ENCODE measurements around the gene GALNT10.

The GALNT10 gene

DNA sequence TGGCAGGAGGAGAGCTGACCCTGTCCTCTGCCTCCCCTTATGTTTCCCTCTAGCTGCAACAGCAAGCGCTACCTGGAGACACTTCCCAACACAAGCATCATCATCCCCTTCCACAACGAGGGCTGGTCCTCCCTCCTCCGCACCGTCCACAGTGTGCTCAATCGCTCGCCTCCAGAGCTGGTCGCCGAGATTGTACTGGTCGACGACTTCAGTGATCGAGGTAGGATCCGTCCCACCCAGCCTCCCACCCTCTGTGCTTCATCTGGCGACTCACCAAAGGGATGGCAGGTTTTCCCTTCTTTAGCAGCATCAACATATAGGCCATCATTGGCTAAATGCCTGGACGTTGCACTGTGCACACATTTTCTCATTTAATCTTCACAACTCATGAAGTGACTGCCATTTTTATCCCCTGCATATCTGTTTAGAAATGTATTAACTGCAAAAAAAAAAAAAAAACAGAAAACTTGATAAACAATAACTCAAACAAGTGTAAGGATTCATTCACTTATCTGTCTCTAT lies 139.0 kb downstream of the GALNT10 start:
- DNase-seq = no peak

GRCh38 chr5:154330097-154330667 lies 139.6 kb downstream of the GALNT10 start:
- no peak for DNase-seq

DNA sequence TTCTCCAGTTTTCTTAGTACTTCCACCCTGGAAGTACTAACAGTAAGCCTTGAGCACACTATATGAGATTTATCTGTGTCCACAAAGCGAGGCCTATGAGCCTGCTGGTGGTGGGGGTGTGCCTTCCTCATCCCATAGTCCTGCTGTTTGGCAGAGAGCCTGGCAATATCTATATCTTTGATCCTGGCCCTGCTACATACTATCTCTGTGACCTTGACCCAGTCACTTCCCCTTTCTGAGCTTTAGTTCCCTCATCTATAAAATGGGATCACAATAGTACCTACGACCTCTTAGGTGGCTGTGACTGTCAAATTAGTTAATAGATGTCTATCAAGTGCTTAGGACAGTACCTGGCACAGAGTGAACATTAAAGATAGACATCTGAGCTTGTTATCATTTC lies 140.7 kb downstream of the GALNT10 start:
- DNase-seq = no peak

DNA sequence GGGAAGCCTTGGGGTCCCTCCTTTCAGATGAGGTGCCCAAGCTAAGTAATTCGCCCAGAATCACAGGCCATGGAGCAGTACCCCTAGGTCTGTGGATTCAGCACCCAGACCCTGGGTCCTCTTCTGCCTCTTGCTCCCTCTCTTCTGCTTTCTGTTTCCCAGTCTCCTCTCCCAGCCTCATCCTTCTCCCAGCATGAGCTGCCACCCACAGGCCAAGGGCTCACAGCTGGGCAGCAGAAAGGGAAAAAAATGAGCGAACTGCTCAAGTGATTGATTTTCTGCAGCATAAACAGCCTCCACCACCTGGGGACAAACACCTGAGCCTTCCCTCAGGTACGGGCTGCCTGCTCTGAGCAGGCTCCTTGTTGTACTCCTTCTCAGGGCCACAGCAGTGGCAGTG lies 141.4 kb downstream of the GALNT10 start:
- no peak for DNase-seq

DNA sequence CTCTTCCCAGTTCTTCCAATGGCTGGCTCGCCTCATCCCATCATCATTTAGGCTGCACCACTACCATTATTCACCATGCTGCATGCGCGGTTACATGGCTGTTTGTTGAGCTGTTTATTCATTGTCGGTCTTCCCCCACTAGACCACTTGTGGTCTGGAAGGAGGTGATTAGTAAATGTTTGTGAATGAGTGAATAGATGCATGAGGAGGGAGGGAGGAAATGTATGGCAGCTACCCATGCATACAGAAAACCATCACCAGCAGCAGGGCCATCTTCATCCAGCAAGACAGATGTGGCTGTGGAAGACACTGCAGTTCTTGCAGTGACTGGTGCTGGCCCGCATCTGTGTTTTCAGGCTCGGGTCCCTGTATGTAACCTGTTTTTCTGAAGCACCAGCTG lies 141.9 kb downstream of the GALNT10 start:
- no peak for DNase-seq

GRCh38 chr5:154333016-154333415 lies 142.5 kb downstream of the GALNT10 start:
- DNase-seq = no peak

DNA sequence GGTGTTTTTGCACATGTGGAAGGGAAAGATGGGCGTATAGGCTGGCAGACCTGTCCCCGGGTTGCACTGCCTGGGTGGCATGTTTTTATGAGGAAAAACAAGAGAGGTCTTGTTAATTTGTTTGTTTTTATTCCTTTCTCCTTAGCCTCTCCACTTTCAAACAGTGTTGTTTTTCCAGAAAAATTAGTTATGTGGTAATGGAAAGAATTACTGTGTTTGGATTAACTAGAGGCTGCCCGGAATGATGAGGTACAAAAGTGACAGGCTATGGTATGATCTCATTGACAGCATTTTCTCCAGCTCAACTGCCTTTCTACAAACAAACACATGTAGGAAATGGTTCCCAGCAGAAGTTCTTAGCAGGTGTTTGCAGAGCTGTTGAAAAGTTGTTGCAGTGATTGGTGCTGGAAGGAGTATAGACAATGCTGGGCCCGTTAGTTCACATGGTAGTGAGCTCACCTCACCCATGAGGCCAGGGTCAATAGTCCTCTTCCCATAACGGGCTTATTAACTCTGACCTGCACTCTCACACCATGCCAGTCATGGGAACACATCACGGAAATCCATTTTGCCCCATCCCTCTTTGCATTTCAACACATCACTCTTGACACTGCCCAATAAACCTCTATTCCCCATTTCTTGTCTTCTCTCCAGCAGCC lies 144.0 kb downstream of the GALNT10 start:
- no peak for DNase-seq

- no peak for DNase-seq
Observed at GRCh38 chr5:154335065-154335448, 144.5 kb downstream of the GALNT10 start.

GRCh38 chr5:154341620-154342019 lies 151.1 kb downstream of the GALNT10 start:
- no peak for DNase-seq

DNA sequence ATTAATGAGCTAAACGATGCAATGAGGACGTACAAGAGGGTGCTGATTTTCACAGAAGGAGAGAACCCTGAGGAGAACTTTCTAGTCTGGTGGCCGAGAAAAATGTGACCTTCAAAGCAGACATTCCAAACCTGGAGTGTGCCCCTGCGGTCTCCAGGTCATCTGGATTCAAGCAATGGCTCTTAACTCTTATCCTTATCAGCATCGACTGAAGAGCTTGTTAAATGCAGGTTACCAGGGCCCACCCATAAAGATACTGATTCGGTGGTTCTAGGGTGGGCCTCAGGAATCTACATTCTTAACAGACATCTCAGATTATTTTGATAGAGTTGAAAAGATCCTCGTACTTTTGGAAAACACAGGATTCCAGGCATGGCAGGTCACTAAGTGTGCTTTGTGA lies 151.7 kb downstream of the GALNT10 start:
- no peak for DNase-seq

GRCh38 chr5:154342963-154343362 lies 152.4 kb downstream of the GALNT10 start:
- no peak for DNase-seq

GRCh38 chr5:154344461-154344860 lies 153.9 kb downstream of the GALNT10 start:
- DNase-seq = no peak

GRCh38 chr5:154345255-154345952 lies 154.9 kb downstream of the GALNT10 start:
- DNase-seq = no peak

DNA sequence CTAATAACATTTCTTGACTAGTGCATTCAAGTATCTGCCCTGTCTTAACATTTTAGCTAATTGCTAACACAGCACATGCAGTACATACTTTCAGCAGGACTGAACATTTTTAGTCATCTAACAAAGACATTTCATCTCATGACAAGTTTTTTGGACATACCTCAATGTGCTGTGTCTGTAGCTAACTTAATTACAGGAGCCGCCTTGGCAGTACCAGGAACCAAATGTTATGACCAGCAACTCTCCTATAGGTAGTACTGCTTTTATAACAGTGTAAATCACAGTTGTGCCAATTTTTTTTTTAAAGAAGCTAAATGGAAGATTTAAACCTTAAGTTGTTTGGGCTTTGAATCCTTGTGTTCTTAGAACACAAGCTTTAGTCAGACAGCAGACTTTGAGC lies 155.9 kb downstream of the GALNT10 start:
- DNase-seq = no peak

GRCh38 chr5:154349626-154350264 lies 159.2 kb downstream of the GALNT10 start:
- no peak for DNase-seq

DNA sequence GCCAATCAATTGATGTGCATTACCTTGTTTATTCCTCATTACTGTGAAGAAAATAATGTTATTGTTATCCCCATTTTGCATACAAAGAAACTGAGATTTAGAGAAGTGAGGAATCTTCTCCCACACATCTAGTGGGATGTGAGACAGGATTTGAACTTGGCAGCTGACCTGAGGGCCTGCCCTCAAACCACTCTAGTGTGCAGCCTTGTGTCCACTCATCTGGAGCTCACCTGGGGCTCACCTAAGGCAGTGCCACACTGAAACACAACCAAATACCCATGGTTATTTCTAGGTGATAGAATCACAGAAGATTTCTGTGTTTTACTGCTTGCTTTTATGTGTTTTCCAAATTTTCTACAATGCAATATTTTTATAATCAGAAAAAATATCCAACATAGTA lies 160.6 kb downstream of the GALNT10 start:
- DNase-seq = no peak

GRCh38 chr5:154351566-154351965 lies 161.0 kb downstream of the GALNT10 start:
- no peak for DNase-seq

DNA sequence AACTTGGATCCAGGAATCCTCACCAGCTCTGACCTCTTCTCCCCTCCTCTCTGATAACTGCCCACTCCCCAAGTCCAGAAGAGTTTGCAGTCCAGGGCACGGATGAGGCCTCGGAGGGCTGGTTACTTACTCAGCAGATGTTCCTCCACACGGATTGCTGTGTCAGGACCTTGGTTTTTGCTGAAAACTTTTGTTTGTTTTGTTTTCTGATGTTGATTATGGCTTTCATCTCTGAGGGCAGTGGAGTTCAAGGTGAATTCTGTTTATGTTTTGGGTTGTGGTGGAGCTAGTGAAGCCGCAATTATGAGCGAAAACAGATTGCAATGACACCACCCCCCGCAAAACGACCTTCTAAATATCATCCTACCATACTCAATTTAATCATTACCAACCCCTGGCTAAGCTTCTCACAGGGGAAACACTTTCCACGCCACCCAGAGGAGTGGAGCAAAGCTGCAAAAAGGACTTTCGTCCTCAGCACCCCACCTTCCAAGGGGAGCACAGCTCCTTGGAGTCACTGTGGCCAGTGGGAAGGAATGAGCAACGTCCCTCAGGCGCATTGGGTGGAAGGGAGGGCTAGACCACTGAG lies 162.5 kb downstream of the GALNT10 start:
- no peak for DNase-seq

DNA sequence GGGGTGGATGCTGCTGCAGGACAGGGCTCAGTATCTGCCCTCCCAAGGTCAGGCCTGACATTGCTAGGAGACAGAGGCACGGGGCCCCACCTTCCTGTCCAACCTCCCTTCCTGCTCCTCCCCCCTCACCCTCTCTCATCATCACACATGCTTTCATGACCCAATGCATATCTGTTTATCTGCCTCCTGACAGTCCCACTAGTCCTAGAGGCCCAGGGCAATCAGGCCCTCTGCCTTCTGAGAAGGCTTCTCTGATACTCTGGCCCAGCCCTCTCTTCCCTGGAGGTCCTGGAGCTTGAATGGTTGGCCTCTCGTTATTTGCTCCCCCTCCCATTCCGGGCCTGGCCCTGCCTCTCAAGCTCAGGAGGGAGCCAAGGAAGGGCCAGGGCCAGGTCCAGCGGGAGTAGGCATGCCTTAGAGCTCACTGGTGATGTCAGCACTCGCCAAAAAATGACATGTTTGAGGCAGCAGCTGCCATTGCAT lies 164.6 kb downstream of the GALNT10 start:
- no peak for DNase-seq

DNA sequence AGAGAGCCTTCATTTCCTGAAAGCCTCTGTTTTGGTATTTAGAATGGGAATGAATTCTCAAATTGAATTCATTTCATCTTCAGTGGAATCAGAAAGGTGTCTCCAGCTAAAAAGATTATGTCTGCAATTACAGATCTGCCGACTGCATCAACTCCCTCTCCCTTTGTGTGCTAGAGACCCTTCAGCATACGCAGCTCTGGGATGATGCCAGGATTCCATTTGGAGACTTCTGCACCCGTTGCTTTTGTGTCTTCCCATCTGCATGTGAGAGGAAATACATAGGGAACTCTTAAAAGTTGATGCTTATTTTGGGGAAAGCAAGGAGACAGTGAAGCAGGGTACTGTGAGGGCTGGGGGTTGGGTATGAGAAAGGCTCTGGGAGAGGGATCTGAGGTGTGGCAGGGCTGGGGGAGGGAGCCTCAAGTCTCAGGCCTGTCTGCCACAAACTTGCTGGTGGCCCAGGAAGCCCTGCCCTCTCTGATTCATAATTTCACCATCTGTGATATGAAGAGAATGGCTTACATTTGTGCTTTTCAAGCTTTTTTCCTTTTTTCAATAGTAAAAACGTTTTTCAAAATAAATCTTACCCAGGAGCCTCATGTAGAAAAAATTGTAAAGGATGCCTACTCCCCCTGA lies 165.6 kb downstream of the GALNT10 start:
- DNase-seq = no peak

DNA sequence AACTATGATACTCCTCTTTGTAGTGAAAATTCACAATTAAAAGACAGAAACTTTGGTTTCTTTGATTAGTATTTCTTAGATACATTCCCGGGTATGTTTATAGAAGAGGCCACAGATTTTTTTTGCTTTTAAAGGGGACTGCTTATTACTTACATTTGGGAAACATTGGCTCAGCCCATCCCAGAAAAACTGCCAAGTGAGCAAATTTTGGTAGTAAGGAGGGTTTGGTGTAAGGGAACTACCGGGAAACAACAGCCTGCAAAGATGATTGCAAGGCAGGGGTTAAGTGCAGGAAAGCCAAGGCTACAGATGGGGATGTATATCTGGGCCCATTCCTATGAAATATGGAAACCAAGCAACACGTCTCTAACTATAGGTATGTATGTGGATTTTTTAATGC lies 166.4 kb downstream of the GALNT10 start:
- DNase-seq = no peak

- DNase-seq = no peak
Observed at GRCh38 chr5:154358516-154359220, 168.1 kb downstream of the GALNT10 start.
